G401 (cell line): Measurements from ENCODE around the gene EXD3. TPM values are rescaled to one million over a fixed set of nuclear protein-coding genes. Genes with fewer than 3 reads are reported as not detected.
"Not testable (repeated sequence)": the region's sequence is repeated elsewhere in the genome, so short reads cannot be mapped to it uniquely, and the experiment has no call there.

Experiments used
- DNase-seq: peaks from one replicate; pipeline ENCODE4 v3.0.0-alpha.2; 2015; ENCODE audit warnings: low spot score
- in situ Hi-C: cut with HindIII; loops from 2 replicates; pipeline ENCODE4 v1.10.0; 2016; ENCODE audit warnings: low sequenced_read_pairs, mixed read lengths
- total RNA-seq: library from RNA; depleted of rRNA; stranded (reverse); fragments of >200 nt; shearing (Covaris generic); gene quantifications from 2 replicates; pipeline ENCODE4 v1.2.3, GENCODE V29; 2014; rRNA removed

The EXD3 gene
- total RNA-seq, 1 experiment from 2014 or later, result 4.8 TPM

DNA sequence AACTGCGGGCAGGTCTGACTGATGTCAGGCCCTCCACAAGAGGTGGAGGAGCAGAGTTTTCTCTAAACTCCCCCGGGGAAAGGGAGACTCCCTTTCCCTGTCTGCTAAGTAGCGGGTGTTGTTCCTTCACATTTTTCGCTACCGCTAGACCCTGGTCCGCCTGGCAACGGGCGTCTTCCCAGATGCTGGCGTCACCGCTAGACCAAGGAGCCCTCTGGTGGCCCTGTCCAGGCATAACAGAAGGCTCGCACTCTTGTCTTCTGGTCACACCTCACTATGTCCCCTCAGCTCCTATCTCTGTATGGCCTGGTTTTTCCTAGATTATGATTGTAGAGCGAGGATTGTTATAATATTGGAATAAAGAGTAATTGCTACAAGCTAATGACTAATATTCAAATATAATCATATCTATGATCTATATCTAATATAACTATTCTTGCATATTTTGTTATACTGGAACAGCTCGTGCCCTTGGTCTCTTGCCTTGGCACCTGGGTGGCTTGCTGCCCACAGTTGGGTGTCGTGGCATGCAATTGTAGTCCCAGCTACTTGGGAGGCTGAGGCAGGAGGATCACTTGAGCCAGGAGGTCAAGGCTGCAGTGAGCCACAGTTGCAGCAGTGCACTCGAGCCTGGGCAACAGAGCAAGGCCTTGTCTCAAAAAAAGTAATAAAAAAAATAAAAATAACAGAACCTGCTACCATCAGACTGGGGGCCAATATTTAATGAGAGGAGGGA, 160.6 kb downstream of the EXD3 start:
- in situ Hi-C loops, result not testable (repeated sequence)
- DNase-seq, result peak; percentile 64

Other genes with a start within 250 kb of the EXD3 start
- gene ANAPC2, start 234.6 kb downstream of the EXD3 start, total RNA-seq, result 58.8 and 63.6 TPM in 2 replicates
- gene SSNA1, start 234.5 kb downstream of the EXD3 start, total RNA-seq, result 95.8 and 122 TPM in 2 replicates
- 17.6 and 25.7 TPM in 2 replicates for gene TPRN, start 222.4 kb downstream of the EXD3 start, total RNA-seq
- 45.7 and 57.4 TPM in 2 replicates for gene TMEM203, start 217.5 kb downstream of the EXD3 start, total RNA-seq
- gene NDOR1, start 217.5 kb downstream of the EXD3 start, total RNA-seq, result 3.9 and 6.4 TPM in 2 replicates
- gene RNF208, start 200.9 kb downstream of the EXD3 start, total RNA-seq, result not detected in 2 replicates
- 10.7 and 16.0 TPM in 2 replicates for gene CYSRT1, start 198.0 kb downstream of the EXD3 start, total RNA-seq
- not detected in 2 replicates for gene RNF224, start 195.7 kb downstream of the EXD3 start, total RNA-seq
- gene SLC34A3, start 192.3 kb downstream of the EXD3 start, total RNA-seq, result not detected in 2 replicates
- 1,012 and 1,099 TPM in 2 replicates for gene TUBB4B, start 181.9 kb downstream of the EXD3 start, total RNA-seq
- gene STPG3, start 171.9 kb downstream of the EXD3 start, total RNA-seq, result not detected in 2 replicates
- 93.6 and 118 TPM in 2 replicates for gene NELFB, start 167.8 kb downstream of the EXD3 start, total RNA-seq
- 38.2 and 41.7 TPM in 2 replicates for gene TOR4A, start 145.4 kb downstream of the EXD3 start, total RNA-seq
- gene NRARP, start 120.9 kb downstream of the EXD3 start, total RNA-seq, result 6.3 and 6.7 TPM in 2 replicates
- 0.18 TPM in 1 of 2 replicates, not detected in the other for gene NOXA1, start 231 bp upstream of the EXD3 start, total RNA-seq
- 1.6 and 1.9 TPM in 2 replicates for gene ENTPD8, start 18.2 kb upstream of the EXD3 start, total RNA-seq
- 76.9 and 96.6 TPM in 2 replicates for gene NSMF, start 36.2 kb upstream of the EXD3 start, total RNA-seq
- gene PNPLA7, start 127.2 kb upstream of the EXD3 start, total RNA-seq, result not detected in 2 replicates
- 75.7 and 102 TPM in 2 replicates for gene MRPL41, start 128.7 kb upstream of the EXD3 start, total RNA-seq
- 39.0 and 46.2 TPM in 2 replicates for gene DPH7, start 155.8 kb upstream of the EXD3 start, total RNA-seq
- gene ZMYND19, start 167.3 kb upstream of the EXD3 start, total RNA-seq, result 33.5 and 36.0 TPM in 2 replicates
- 29.5 and 30.5 TPM in 2 replicates for gene ARRDC1, start 182.5 kb upstream of the EXD3 start, total RNA-seq
- gene EHMT1, start 195.8 kb upstream of the EXD3 start, total RNA-seq, result 97.4 and 101 TPM in 2 replicates